ENCODE results near the gene SEPTIN10.

- TF ChIP-seq, protein P1, sequence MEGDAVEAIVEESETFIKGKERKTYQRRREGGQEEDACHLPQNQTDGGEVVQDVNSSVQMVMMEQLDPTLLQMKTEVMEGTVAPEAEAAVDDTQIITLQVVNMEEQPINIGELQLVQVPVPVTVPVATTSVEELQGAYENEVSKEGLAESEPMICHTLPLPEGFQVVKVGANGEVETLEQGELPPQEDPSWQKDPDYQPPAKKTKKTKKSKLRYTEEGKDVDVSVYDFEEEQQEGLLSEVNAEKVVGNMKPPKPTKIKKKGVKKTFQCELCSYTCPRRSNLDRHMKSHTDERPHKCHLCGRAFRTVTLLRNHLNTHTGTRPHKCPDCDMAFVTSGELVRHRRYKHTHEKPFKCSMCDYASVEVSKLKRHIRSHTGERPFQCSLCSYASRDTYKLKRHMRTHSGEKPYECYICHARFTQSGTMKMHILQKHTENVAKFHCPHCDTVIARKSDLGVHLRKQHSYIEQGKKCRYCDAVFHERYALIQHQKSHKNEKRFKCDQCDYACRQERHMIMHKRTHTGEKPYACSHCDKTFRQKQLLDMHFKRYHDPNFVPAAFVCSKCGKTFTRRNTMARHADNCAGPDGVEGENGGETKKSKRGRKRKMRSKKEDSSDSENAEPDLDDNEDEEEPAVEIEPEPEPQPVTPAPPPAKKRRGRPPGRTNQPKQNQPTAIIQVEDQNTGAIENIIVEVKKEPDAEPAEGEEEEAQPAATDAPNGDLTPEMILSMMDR (IDR thresholded peaks at IDR 0.05) = no peak
- no peak for TF ChIP-seq EZH2 (IDR thresholded peaks at IDR 0.05)
- TF ChIP-seq EZH2phosphoT487 (IDR thresholded peaks at IDR 0.05) = no peak
Observed at GRCh38 chr2:109519513-109519912, 94.3 kb downstream of the SEPTIN10 start.

All from neural progenitor cell (in vitro differentiated cells).